HepG2 (cell line): ENCODE measurements around the gene SNAI1. TPM values are rescaled to one million over a fixed set of nuclear protein-coding genes. Genes with fewer than 3 reads are reported as not detected.

Experiments used
- CHD4 ChIP-seq: fragments of 200-600 bp; sonication (generic); IDR thresholded peaks from 2 replicates; pipeline ENCODE4 v1.7.0; 2017; ENCODE audit warnings: mild to moderate bottlenecking, low read length, borderline replicate concordance
- ESRRA ChIP-seq: sonication (generic); formaldehyde crosslinking; IDR thresholded peaks from 2 replicates; pipeline ENCODE4 v1.5.1; 2020; ENCODE audit warnings: mild to moderate bottlenecking, low read depth, missing genetic modification reagents
- GATAD2A ChIP-seq: IDR thresholded peaks from 2 replicates; pipeline ENCODE4 v1.6.1; 2016
- KDM4B ChIP-seq: sonication (generic); formaldehyde crosslinking; IDR thresholded peaks from 2 replicates; pipeline ENCODE4 v1.4.0; 2020; ENCODE audit warnings: missing genetic modification reagents
- NONO ChIP-seq, 2 experiments: fragments of 450-650 bp in 1 of 2; sonication (generic) in 1 of 2; formaldehyde crosslinking in 1 of 2; IDR thresholded peaks in 1 of 2; conservative IDR thresholded peaks in 1 of 2; 2 replicates each; pipeline versions ENCODE4 v1.6.1 to v1.8.0; 2017 to 2022; ENCODE audit warnings: mild to moderate bottlenecking in 1 of 2, missing genetic modification reagents in 1 of 2, moderate library complexity in 1 of 2
- PITX1 ChIP-seq: sonication (generic); formaldehyde crosslinking; IDR thresholded peaks from 2 replicates; pipeline ENCODE4 v1.5.1; 2020; ENCODE audit warnings: mild to moderate bottlenecking, missing genetic modification reagents
- POLR2AphosphoS2 ChIP-seq: IDR thresholded peaks from 2 replicates; pipeline ENCODE4 v1.6.1; 2011; ENCODE audit warnings: low read depth, low read length, improper control_type of control experiment
- RBM22 ChIP-seq: fragments of 200-400 bp; formaldehyde crosslinking; optimal IDR thresholded peaks from 2 replicates; pipeline ENCODE3; 2017; ENCODE audit warnings: mild to moderate bottlenecking, low read length, moderate library complexity
- RERE ChIP-seq: IDR thresholded peaks from 2 replicates; pipeline ENCODE4 v1.6.1; 2016; ENCODE audit warnings: low read depth, missing genetic modification reagents, missing compliant biosample characterization
- SALL2 ChIP-seq: sonication (generic); formaldehyde crosslinking; IDR thresholded peaks from 2 replicates; pipeline ENCODE4 v1.8.1; 2023; ENCODE audit warnings: mild to moderate bottlenecking, missing genetic modification reagents, inconsistent platforms
- SMYD3 ChIP-seq: sonication (generic); formaldehyde crosslinking; IDR thresholded peaks from 2 replicates; pipeline ENCODE4 v1.8.1; 2023; ENCODE audit warnings: mild to moderate bottlenecking, missing genetic modification reagents
- SNAI1 ChIP-seq: sonication (generic); formaldehyde crosslinking; IDR thresholded peaks from 2 replicates; pipeline ENCODE4 v1.5.0; 2020; ENCODE audit warnings: mild to moderate bottlenecking, missing genetic modification reagents, borderline replicate concordance
- SNAPC2 ChIP-seq: sonication (generic); formaldehyde crosslinking; IDR thresholded peaks from 2 replicates; pipeline ENCODE4 v1.8.1; 2022; ENCODE audit warnings: mild to moderate bottlenecking, missing genetic modification reagents
- SPEN ChIP-seq: sonication (generic); formaldehyde crosslinking; IDR thresholded peaks from 2 replicates; pipeline ENCODE4 v1.5.1; 2020; ENCODE audit warnings: low read depth, mild to moderate bottlenecking, missing genetic modification reagents
- ZNF331 ChIP-seq: sonication (generic); formaldehyde crosslinking; IDR thresholded peaks from 2 replicates; pipeline ENCODE4 v1.4.0; 2020; ENCODE audit warnings: missing genetic modification reagents
- ZNF431 ChIP-seq: sonication (generic); formaldehyde crosslinking; IDR thresholded peaks from 2 replicates; pipeline ENCODE4 v1.9.0; 2022; ENCODE audit warnings: missing genetic modification reagents, low read depth, mild to moderate bottlenecking, borderline replicate concordance
- ZNF543 ChIP-seq: sonication (generic); formaldehyde crosslinking; IDR thresholded peaks from 2 replicates; pipeline ENCODE4 v1.4.0; 2020; ENCODE audit warnings: mild to moderate bottlenecking, missing genetic modification reagents
- ZNF567 ChIP-seq: sonication (generic); formaldehyde crosslinking; IDR thresholded peaks from 2 replicates; pipeline ENCODE4 v1.8.1; 2023; ENCODE audit warnings: mild to moderate bottlenecking, missing genetic modification reagents, borderline replicate concordance
- ZNF572 ChIP-seq: sonication (generic); formaldehyde crosslinking; IDR thresholded peaks from 2 replicates; pipeline ENCODE4 v1.5.1; 2020; ENCODE audit warnings: mild to moderate bottlenecking, missing genetic modification reagents
- ZNF703 ChIP-seq: sonication (generic); formaldehyde crosslinking; IDR thresholded peaks from 2 replicates; pipeline ENCODE4 v1.5.1; 2020; ENCODE audit warnings: missing genetic modification reagents, mild to moderate bottlenecking, moderate library complexity, borderline replicate concordance
- ZNF704 ChIP-seq: sonication (generic); formaldehyde crosslinking; IDR thresholded peaks from 2 replicates; pipeline ENCODE4 v1.8.1; 2023; ENCODE audit warnings: mild to moderate bottlenecking, inconsistent platforms, moderate library complexity, missing genetic modification reagents, borderline replicate concordance
- ZNF770 ChIP-seq: sonication (generic); formaldehyde crosslinking; IDR thresholded peaks from 2 replicates; pipeline ENCODE4 v1.5.0; 2020; ENCODE audit warnings: mild to moderate bottlenecking, missing genetic modification reagents
- ZSCAN29 ChIP-seq: sonication (generic); formaldehyde crosslinking; conservative IDR thresholded peaks from 2 replicates; pipeline ENCODE4 v1.4.0; 2020; ENCODE audit warnings: mild to moderate bottlenecking, missing genetic modification reagents
- polyA plus RNA-seq, 8 experiments: library from polyadenylated mRNA; depleted of rRNA in 3 of 8; stranded (reverse) in 7 of 8; unstranded in 1 of 8; fragments of >200 nt; fragmentation: Illumina TruSeq in 4 of 8; extraction: Trizol in 4 of 8; gene quantifications; 2 replicates each; pipeline versions ENCODE4 v1.2.1 to v1.2.3, GENCODE V29; 2011 to 2016; ENCODE audit warnings: low read depth in 4 of 8, missing spikeins in 1 of 8, mixed read lengths in 1 of 8; ENCODE audit not compliant: insufficient read depth in 1 of 8
- total RNA-seq, 5 experiments: library from RNA; depleted of rRNA; stranded (reverse); fragments of >200 nt; fragmentation: Illumina TruSeq; extraction: Trizol; gene quantifications; 2 replicates each; pipeline ENCODE4 v1.2.3, GENCODE V29; 2016; ENCODE audit warnings: low read depth in 1 of 5

Gene SNAI1
- total and polyA plus RNA-seq, 2 of the 13 experiments (the other 11 are each of a cell fraction or from before 2014, with no cell fraction given) = 1.3 to 1.4 TPM

- TF ChIP-seq ZNF704 (no peak), ESRRA (no peak), GATAD2A (CRISPR knock-in tag) (no peak), PITX1 (no peak), ZNF331 (CRISPR knock-in tag) (no peak), ZNF703 (CRISPR knock-in tag) (no peak), RBM22 (no peak), ZSCAN29 (no peak), SALL2 (CRISPR knock-in tag) (no peak), RERE (CRISPR knock-in tag) (no peak), SMYD3 (no peak), ZNF567 (CRISPR knock-in tag) (no peak), SPEN (CRISPR knock-in tag) (no peak), KDM4B (no peak), SNAPC2 (CRISPR knock-in tag) (no peak), ZNF572 (no peak), NONO (IDR thresholded peaks at IDR 0.05) (no peak), NONO (CRISPR knock-in tag; conservative IDR thresholded peaks at IDR 0.05) (no peak), ZNF431 (no peak), POLR2AphosphoS2 (no peak), CHD4 (0 out of 2 replicates have a peak, but pooled peaks have one; percentile 24), ZNF543 (CRISPR knock-in tag) (no peak), ZNF770 (CRISPR knock-in tag) (0 out of 2 replicates have a peak, but pooled peaks have one; percentile 13), SNAI1 (CRISPR knock-in tag) (no peak)
- TF ChIP-seq, all 625 proteins: peak for 5
Observed at GRCh38 chr20:49945306-49945700, 37.5 kb upstream of the SNAI1 start (continued).
